Measurements from ENCODE around the gene ASMTL.

- TF ChIP-seq CTCF (conservative IDR thresholded peaks at IDR 0.05 in 1 of 2, IDR thresholded peaks at IDR 0.05 in 1 of 2; ENCODE audit: low read depth in 1 of 2, low read length in 2 of 2) (no peak), EZH2 (IDR thresholded peaks at IDR 0.05; ENCODE audit: low read length, missing control alignments) (no peak)
Measured at GRCh38 chrX:1464971-1465285, 12.2 kb upstream of the ASMTL start.

All from fibroblast of lung (primary cell).